Activated CD8-positive, alpha-beta memory T cell treated with anti-CD3 and anti-CD28 coated beads, Interleukin-2, amount 50 U/mL, for 48 hours (primary cell): ENCODE data around the gene CNEP1R1.
A peak's percentile ranks its signal among the peaks of the same experiment; 100 is the strongest.
"Not testable (repeated sequence)": the region's sequence is repeated elsewhere in the genome, so short reads cannot be mapped to it uniquely, and the experiment has no call there.

Source experiments
- DNase-seq: peaks from one replicate; pipeline ENCODE4 v3.0.0-alpha.2; 2020

The CNEP1R1 gene, protein sequence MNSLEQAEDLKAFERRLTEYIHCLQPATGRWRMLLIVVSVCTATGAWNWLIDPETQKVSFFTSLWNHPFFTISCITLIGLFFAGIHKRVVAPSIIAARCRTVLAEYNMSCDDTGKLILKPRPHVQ

DNA sequence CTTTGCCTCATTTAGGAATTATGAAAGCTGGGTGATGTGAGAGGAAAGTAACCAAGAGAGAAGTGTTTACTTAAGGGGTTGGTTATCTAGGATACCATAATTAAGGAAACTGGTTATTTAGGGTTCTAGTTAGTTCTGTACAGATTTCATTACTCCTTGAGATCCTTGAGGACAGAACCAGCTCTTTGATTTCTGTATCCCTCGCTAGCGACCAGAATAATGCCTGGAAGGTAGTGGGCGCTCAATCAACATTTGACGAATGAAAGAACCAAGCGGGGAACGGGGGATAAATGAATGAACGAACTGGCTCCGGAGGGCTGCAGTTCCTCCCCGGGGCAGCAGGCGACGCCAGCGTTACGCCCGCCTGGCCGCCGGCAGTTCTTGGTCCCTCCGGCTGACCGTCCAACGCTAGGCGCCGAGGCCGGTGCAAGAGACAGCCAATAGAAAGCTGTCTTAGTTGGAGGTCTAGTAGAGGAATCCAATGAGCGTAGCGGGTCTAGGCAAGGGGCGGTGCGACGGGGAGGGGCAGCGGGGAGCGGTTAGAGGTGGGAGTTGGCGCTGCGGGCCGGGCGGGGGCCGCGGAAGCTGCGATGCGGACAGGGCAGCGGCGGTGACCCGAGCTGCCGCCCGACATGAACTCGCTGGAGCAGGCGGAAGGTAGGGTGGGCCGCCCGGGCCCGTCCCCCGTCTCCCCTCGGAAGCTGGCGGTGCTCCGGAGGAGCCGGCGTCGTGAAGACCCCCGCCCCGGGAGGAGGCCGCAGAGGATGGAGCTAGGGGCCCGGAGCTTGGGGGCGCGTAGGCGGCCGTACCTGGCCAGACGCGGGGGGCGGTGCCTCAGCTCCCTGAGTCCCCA, at the start of gene CNEP1R1:
Gene CNEP1R1, plus strand, starts transcription at position 542 of the 853 bp plus-strand sequence. Its CDS starts 91 bp downstream, at position 633.
- peak; percentile 95 for DNase-seq

DNA sequence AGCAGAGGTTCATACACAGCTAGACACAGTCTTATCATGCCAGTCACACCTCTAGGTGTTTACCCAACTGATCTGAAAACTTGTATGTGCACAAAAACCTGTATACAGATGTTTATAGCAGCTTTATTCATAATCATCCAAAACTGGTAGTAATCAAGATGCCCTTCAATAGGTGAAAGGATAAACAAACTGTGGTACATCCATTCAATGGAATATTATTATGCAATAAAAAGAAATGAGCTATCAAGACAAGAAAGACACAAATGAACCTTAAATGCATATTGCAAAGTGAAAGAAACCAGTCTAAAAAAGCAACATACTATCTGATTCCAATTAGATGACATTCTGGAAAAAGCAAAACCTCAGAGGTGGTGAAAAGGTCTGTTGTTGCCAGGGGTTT, 47.6 kb upstream of the CNEP1R1 start:
- DNase-seq, result no peak

GRCh38 chr16:49978569-49979326, 46.3 kb upstream of the CNEP1R1 start:
- DNase-seq, result no peak

DNA sequence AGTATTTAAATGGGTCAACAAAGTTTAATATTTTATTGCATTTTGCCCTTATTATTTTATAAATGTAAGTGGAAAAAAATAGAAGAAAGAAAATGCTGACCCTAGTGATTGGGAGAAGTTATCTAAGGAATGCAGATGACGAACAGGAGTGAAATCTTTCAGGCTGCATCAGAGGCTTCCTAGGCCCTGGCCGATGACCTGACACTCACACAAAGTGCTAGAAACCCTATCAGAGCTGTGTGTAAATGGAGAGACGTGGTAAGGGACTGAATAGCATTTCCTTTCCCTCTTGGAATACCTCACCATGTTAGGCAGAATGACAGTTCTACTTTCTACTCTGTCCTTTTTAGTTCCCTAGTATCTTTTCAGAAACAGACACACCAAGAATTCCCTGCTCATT, 44.9 kb upstream of the CNEP1R1 start:
- DNase-seq, result no peak

DNA sequence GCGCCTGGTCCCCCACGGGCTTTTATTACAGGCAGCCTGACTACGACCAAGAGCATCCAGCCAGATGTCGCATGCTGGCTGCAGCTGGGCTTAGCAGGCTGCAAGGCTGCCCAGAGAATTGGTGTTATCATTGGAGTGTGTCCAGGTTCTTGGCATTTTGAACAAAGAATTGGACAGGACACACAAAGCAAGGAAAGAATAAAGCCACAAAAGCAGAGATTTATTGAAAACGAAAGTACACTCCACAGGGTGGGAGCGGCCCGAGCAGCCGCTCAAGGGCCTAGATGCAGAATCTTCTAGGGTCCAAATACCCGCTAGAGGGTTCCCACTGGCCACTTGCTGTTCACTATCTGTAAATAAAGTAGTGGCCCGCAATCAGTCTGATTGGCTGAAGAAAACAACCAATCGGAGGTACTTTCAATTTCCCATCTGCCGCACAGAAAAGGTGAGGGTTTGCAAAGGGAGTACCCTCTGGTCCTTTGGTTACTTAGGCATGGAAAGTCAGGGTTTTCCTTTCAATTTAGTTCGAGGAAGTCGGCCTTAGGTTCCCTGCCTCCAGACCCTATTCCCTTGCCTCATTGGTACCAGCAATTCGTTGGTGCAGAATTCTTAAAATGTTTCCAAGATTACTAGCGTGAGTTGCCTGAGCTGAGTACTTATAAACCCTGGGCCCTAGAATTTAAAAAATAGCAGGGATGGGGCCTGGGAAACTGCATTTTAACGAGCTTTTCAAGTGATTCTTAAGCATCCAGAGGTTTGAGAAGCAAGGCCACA, 38.5 kb upstream of the CNEP1R1 start:
- DNase-seq, result no peak

GRCh38 chr16:49987381-49987780, 37.6 kb upstream of the CNEP1R1 start:
- DNase-seq, result no peak

- no peak for DNase-seq
Measured at GRCh38 chr16:49992825-49993224, 32.2 kb upstream of the CNEP1R1 start.

DNA sequence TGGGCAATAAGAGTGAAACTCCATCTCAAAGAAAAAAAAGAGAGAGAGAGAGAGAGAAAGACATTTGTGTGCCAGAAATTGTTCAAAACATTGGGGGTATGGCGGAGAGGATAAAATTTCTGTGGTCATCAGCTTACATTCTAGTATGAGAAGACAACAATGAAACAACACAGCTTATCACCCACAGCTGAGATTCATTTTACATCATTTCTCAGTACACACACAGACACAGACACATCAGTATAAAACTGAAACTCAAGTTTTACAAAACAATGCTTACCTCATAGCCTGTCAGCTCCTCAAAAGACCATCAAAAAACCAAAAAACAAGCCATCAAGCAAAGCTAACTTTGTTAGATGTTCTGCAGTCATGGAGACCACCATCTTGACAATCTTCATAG, 31.4 kb upstream of the CNEP1R1 start:
- no peak for DNase-seq

- no peak for DNase-seq
Measured at GRCh38 chr16:49994006-49994405, 31.0 kb upstream of the CNEP1R1 start.

GRCh38 chr16:49995720-49996119, 29.3 kb upstream of the CNEP1R1 start:
- no peak for DNase-seq

- no peak for DNase-seq
Measured at GRCh38 chr16:49997721-49998251, 27.2 kb upstream of the CNEP1R1 start.

DNA sequence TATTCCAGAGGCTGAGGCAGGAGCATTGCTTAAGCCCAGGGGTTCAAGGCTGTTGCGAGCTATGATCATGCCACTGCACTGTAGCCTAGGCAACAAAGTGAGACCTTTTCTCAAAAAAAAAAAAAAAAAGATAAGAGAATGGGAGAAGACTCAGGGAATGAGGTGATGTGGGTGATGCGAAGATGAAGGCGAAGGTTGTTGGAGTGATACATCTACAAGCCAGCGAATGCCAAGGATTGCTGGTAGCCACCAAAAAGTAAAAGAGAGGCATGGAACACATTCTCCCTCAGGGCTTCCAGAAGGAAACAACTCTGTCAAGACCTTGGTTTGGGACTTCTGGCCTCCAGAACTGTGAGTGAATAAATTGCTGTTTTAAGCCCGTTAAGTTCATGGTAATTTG, 26.0 kb upstream of the CNEP1R1 start:
- no peak for DNase-seq

- no peak for DNase-seq
Measured at GRCh38 chr16:50001144-50001543, 23.9 kb upstream of the CNEP1R1 start.

- DNase-seq, result no peak
Measured at GRCh38 chr16:50002190-50002589, 22.8 kb upstream of the CNEP1R1 start.

DNA sequence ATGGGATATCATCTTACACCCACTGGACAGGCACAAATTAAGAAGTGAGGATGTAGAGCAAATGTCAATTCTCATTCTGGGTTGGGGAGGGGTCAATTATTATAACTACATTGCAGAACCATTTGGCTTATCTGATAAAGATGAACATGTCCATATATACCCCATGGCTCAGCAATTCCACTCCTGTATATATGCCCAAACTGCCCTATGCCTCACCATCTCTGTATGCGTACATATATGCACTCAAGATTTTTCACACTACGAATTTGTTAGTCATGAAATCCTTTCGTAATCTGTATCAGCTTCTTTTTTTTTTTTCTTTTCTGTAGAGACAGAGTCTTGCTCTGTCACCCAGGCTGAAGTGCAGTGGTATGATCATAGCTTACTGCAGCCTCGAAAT, 20.8 kb upstream of the CNEP1R1 start:
- no peak for DNase-seq

- no peak for DNase-seq
Measured at GRCh38 chr16:50006964-50007363, 18.1 kb upstream of the CNEP1R1 start.

GRCh38 chr16:50007744-50008143, 17.3 kb upstream of the CNEP1R1 start:
- no peak for DNase-seq

- no peak for DNase-seq
Measured at GRCh38 chr16:50010212-50010611, 14.8 kb upstream of the CNEP1R1 start.

- no peak for DNase-seq
Measured at GRCh38 chr16:50011707-50012106, 13.3 kb upstream of the CNEP1R1 start.

- no peak for DNase-seq
Measured at GRCh38 chr16:50012182-50012581, 12.8 kb upstream of the CNEP1R1 start.

DNA sequence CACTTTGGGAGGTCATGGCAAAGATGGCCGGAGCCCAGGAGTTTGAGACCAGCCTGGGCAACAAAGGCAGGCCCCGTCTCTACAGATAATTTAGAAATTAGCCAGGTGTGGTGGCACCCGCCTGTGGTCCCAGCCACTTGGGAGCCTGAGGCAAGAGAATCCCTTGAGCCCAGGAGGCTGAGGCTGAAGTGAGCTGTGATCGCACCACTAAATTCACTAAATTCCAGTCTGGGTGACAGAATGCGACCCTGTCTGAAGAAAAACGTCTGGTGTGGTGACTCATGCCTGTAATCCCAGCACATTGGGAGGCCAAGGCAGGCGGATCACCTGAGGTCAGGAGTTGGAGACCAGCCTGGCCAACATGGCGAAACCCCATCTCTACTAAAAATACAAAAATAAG, 10.8 kb upstream of the CNEP1R1 start:
- DNase-seq, result not testable (repeated sequence)

GRCh38 chr16:50015631-50016030, 9.4 kb upstream of the CNEP1R1 start:
- DNase-seq, result no peak

GRCh38 chr16:50017553-50017952, 7.5 kb upstream of the CNEP1R1 start:
- no peak for DNase-seq
